SKM-1 (cell line): ENCODE data around the gene NFIC.
"Not testable (repeated sequence)": the region's sequence is repeated elsewhere in the genome, so short reads cannot be mapped to it uniquely, and the experiment has no call there.

Source experiments
- DNase-seq: peaks from one replicate; lab custom pipeline; 2025; ENCODE audit not compliant: unreplicated experiment; lab: John Stamatoyannopoulos, UW

Gene NFIC

DNA sequence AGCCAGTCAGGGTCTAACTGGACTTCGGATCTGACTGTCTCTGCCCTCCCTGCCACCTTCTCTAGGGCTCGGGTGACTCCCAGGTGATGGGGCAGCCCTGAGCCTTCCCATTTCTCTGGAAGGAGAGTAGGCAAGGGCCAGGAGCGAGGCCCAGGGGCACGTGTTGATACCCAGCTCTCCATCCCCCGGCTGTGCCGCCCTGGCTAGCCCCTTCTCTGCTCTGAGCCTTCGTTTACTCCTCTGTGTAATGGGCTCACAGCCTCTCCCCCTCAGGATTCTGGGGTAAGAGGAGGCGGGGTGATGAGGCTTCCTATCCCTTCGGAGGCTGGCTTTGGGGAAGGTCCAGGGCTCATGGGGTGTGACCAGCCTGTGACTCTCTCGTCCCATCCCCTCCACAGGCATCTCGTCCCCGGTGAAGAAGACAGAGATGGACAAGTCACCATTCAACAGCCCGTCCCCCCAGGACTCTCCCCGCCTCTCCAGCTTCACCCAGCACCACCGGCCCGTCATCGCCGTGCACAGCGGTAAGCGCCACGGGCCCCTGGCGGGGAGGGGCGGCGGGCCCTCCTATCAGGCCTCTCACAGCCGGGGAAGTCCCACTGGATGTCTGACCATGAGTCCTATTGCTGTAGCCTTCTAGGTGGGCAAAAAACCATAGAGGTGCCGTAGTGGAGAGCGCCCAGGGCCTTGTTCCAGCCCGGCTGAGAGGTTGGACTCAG lies 82.4 kb downstream of the NFIC start:
- no peak for DNase-seq

DNA sequence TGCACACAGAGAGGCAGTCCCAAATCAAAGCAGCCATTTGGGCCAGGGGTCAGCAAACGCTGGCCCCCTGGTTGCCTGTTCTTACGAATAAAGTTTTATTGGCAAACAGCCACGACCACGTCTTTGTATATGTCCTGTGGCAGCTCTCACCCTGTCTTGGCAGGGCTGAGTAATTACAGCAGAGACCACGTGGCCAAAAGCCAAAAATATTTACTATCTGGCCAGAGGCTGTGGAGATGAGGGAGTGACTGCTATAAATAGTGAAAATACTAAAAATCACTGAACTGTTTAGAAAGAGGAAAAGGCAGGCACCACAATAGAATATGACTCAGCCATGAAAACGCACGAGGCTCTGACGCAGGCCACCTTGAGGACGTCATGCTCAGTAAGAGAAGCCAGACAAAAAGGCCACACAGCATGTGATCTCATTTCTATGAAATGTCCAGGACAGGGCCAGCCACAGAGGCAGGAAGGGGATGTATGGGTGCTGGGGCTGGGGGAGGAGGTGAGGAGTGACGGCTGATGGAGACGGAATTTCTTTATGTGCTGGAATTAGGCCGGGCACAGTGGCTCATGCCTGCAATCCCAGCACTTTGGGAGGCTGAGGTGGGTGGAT lies 84.5 kb downstream of the NFIC start:
- DNase-seq, result no peak

DNA sequence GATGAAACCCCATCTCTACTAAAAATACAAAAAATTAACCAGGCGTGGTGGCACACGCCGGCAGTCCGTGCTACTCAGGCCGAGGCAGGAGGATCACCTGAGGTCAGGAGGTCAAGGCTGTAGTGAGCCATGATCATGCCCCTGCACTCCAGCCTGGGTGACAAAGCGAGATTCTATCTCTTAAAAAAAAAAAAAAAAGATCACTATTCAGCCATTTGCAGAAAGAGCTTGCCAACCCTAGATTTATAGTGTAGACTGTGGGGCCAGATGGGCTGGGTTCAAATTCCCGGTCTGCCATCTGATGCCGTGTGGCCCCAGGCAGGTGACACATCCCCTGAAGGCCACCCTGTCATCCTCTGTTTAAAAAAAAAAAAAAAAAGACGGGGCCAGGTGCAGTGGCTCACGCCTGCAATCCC lies 85.1 kb downstream of the NFIC start:
- no peak for DNase-seq

DNA sequence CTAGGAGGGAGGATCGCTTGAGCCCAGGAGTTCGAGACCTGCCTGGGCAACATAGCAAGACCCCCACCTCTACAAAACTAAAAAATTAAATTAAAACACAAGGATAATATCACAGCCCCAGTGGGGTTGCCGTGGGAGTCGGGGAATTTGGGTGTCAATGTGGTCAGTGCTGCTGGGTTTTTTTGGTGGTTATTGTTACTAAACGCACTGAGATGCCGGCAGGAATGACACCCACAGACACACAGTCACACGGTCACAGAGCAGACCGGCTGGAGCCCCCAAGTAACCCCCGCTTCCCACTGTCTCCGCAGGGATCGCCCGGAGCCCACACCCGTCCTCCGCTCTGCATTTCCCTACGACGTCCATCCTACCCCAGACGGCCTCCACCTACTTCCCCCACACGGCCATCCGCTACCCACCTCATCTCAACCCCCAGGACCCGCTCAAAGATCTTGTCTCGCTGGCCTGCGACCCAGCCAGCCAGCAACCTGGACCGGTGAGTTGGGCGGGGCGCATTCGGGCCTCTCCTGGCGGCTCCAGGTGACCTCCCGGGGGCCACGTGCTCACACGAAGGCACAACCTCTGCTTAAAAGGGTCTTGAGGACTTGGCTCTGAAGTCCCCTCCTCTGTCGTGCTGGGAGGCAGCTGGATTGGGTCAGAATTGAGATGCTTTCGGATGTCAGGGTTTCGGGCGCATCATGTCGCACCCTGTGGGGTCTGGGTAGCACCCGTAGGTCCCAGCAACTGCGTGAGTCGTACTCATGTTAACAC lies 86.0 kb downstream of the NFIC start:
- no peak for DNase-seq

DNA sequence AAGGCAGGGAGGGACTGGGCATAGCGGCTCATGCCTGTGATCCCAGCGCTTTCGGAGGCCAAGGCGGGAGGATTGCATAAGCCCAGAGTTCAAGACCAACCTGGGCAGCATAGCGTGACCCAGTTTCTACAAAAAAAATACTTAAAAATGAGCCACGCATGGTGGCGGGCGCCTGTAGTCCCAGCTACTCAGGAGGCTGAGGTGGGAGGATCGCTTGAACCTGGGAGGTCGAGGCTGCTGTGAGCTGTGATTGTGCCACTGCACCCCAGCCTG lies 86.5 kb downstream of the NFIC start:
- not testable (repeated sequence) for DNase-seq

DNA sequence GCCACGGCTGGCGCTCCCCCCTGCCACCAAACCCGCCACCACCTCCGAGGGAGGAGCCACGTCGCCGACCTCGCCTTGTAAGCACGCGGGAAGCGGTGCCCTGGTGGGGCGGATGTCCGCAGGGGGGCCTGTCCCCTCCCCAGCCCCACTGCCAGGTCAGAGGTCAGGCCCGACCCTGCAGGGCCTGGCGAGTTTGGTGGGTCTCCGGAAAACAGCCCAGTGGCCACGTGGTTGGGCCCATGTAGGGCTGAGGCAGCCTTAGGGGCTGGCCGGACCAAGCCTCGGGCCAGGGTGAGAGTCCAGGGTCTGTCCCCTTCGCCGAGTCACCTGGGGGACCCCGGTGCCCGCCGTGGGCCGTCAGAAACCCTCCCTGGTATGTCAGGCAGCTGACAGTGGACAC lies 87.5 kb downstream of the NFIC start:
- no peak for DNase-seq

DNA sequence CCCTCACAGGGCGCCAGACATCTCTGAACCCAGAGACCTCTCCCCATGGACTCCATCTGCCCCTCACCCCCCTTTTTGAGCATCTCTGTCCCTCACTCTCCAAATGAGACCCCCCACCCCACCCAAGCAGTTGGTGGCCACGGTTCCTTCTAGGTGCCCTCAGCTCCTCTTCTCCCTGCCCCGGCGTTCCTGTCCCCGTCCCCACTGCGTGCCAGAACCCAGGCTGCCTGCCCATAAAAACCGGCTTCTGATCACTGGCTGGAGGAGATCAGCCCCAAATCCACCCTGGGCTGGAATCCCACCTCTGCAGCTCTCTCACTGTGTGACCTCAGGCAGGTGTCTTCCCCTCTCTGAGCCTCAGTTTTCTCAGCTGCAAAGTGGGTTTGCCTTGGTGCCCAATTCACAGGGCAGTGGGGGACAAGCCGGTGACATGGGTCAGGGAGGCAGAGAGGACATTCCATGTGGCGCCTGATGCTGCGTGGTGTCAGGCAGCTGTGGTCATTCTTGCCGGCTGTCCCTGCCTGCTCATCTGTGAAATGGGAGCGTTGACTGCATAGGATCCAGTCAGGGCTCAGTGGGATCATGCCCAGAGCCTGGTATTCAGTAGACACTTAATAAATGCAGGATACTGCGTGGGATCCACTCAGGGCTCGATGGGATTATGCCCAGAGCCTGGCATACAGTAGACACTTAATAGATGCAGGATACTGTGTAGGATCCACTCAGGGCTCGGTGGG lies 88.4 kb downstream of the NFIC start:
- DNase-seq, result no peak

DNA sequence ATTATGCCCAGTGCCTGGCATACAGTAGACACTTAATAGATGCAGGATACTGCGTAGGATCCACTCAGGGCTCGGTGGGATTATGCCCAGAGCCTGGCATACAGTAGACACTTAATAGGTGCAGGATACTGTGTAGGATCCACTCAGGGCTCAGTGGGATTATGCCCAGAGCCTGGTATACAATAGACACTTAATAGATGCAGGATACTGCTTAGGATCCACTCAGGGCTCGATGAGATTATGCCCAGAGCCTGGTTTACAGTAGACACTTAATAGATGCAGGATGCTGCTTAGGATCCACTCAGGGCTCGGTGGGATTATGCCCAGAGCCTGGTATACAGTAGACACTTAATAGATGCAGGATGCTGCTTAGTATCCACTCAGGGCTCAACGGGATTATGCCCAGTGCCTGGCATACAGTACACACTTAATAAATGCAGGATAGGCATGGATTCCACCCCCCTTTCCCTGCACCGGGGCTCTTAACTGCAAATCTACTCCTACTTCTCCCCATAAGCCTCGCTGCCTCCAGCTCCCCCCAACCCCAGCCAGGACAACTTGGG lies 89.1 kb downstream of the NFIC start:
- no peak for DNase-seq

DNA sequence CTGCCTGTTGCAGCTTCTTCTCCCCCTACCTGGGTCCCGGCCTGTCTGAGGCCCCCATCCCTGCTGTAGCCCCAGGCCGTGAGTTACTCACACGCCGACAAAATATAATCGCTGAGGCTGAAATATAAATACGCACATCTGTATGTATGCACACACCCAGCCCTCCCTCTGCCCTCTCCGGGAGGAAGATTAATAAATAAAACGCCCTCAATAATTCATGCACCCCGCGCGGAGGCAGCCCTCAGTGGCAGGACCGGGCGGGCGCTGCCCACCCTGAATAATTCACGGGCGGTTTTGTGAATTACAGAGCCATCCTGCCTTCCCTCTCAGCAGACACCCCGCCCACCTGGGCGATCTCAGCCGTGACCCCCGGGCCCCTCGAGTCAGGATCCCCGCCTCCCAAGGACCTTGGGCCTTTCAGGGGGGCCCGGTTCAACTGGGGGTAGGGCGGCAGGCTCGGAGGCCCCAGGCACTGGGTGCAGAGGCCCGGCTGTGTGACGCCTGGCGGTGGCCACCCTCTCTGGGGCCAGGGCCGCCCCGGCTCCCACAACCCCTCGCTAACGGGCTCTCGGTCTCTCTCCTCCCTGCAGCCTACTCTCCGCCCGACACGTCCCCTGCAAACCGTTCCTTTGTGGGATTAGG lies 89.7 kb downstream of the NFIC start:
- no peak for DNase-seq

DNA sequence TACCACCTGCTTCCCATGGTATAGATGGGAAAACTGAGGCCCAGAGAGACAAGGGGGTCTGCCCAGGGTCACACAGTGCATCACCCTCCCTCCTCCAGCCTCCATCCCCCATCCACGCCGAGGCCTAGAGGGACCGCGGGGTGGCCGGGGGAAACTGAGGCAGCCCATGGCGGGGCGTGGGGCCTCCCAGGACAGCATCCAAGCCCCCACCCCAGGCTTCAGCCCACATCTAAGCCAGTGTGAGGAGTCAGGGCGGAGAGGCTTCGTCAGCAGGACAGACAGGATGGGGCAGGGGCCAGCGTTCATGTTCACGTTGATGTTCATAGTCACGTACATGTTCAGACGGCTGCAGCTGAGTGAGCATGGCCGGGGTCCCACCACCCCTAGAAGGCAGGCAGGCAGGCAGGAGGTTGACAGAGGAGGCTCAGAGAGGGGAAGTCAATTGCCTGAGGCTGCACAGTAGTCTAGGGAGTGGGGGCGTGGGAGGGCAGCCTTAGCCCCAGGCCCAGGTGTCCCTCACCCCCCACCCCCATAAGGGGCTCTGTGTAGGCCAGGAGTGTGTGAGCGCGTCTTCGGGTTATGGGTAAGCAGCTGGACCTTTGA lies 90.6 kb downstream of the NFIC start:
- DNase-seq, result no peak

DNA sequence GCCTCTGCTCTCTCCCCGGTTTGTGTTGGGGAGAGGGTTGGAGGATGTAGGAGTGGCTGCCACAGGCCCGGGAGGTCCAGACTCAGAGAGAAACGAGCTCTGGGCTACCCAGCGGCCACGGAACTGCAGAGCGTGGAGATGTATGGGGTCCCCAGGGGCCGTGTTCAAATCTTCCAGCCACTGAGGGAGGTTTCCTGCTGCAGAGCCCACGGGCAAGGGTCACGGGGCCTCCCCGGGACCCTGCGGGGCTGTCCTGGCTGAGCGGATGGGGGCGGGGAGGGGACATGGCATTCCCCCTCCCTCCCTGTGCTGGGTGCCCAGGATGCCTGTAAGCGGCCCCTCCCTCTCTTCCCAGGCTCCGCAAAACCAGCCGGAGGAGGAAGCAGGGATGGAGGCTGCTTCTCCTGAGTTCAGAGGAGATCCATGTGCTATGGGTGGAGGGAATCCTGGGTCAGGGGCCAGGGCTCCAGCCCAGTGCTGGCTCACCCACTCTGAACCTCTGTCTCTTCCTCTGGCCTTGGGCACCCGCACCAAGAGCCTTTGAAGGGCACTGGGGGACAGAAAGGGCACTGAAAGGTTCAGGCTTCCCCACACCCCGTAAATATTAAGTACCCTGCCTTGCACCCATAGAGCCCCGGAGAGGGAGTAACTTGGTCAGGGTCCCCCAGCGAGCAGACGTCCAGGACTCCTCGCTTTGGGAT lies 91.3 kb downstream of the NFIC start:
- no peak for DNase-seq

DNA sequence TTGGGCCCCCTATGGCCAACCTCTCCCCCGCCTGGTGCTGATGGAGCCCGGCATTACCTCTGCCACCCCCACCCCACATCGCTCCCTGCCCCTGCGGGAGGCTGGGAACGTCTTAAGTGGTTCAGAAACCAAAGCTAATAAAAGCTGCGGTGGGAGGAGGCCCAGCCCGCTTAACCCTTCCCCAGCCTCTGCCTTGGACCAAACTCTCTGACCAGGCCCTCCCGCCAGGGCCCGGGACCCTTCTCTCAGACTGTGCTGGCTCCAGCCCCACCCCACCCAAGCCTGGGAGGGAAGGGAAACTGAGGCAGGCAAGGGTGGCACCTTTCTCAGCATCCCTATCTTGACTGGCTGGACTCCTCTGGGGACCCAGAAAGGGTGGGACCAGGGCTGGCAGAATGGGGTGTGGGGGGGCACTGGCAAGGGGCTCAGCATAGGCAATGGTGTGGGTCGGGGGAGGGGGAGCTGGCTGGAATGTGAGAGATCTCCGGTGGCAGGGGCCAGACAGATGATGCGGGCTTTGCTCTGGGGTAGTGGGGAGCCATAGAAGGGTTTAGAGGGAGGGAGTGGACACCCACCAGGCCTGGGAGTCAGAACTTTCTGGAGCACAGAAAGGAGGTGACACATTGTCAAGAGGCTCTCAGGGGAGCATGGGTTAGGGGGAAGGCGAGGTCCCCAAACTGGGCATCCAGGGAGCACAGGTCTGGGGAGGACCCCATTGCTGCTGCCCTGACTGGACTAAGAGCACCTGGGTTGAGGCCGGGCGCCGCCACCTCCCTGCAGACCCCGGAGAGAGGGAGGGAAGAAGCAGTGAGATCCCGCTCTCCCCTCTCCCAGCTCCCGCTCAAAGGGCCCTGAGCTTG lies 92.1 kb downstream of the NFIC start:
- no peak for DNase-seq

DNA sequence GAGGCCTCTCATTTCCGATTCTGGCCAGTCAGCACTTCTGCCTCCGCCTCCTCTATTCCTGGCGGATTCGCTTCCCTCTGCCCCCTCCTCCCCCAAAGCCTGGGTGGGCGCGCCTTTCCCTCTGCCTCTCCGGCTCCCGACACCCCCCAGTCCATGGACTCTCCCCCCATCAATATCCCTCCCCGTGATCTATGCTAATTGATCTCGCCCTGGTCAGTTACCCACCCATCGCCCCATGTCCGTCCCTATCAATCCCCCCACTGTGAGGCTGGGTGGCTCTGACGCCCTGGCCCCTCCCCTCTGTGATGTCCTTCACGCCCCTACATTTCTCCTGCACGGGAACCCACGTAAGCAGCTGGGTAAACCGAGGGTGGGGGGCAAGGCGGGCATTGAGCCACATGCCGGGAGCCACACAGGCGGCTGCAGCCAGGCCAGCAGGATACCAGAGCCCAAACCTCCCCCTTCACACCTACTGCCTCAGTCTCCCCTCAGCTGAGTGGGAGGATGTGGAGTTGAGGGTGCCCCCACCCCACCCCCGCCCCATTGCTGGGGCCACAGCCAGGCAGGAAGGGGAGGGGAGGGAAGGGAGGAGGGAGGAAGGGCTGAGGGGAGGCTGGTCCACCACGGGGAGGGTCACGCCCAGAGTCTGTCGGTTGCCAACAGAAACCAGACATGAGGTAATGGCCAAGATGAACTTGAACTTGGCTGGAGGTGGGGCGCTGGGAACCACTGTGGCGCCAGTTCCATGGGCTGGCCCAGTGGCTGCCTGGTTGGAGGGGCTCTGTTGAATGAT lies 92.9 kb downstream of the NFIC start:
- no peak for DNase-seq

DNA sequence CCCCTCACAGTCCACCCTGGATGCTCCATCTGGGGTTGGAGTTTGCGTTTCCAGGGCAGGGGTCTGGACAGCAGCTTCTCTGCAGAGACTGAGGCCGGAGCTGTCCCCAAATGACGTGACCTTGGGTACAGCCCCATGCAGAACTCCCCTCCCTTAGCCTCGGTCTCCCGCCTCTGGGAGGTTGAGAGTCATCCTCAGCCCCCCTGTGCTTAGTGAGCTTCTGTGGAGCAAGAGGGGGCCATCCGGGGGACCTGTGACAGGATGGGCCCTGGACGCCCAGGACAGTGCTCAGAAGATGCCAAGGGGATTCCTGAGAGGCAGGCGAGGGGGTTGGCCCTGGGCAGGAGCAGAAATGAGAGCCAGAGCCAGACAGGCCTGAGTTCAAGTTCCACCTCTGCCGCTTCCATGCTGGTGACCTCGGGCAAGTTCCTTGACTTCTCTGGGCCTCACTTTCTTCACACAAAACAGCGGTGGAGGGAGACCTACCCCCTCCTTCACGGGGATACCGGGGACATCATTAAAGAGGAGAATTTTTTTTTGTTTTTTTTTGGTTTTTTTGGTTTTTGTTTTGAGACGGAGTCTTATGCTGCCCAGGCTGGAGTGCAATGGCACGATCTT lies 93.7 kb downstream of the NFIC start:
- DNase-seq, result no peak

DNA sequence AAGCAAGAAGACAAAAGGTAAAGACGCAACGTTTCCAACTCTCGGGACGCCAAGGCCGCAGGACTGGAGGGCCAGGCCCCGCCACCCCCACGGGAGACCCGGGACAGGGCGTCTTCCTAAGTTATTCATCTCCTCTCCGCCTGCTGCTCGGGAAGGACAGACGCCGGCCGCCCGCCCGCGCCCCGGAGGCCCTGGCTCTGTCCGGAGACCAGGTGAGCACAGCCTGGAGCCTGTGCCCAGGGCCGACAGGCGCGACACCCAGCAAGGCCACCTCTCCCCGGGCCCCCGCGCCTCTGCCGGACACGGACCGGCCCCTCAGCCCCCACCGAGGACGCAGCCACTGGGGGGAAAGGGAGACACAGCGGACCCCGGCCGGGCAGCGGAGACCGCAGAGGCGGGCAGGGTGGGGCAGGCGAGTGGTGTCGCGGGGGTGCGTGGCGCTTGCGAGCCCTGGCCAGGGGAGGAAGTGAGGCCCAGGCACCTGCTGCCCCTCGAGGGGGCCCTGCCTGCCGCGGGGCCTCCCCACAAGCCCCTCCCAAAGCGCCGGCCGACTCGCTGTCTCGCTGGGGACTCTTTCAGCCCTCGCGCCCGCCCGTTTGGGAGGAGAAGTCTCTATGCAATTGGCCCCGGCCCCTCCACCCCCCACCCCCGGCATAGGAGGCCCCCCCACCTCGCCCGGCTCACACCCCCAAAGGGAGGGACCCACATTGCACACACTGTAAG lies 96.8 kb downstream of the NFIC start:
- DNase-seq, result no peak

DNA sequence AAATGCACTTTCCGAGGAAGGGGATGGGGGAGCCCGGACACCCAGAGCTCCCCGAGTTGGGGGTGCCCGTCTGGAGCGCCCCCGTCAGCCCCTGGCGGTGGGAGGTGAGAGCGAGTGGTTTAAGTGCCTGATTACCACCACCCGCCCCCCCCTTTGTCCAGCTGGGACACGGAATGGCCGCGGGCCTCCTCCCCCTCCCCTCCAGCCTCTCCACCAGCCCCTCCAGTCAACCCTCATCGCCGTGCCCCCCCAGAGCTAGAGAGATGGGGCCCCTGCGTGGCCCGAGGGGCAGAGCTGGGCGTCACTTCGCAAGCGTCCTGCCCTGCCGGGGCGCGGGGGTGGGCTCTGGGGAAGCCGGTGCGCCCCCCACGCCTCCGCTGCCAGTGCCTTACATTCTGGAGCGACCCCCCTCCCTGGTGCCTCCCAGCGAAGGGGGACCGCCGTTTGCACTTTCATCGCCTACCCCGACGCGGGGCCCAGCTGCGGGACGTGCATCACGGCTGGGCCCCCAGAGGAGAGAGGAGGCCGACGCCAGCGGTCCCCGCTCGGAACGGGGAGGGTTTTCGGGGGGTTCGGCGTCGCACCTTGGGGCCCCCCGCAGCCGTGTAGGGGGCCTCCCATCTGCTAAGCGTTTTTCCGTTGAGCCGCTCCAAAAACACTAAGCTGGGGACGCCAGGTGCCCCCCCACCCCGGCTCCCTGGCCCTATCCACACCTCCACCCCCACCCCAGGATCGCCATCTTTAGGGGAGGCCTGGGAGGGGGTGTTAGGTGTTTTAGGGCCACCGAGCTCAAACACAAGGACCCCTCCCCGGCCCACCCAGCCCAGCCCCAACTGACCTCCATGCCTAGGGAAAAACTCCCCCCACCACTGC lies 97.6 kb downstream of the NFIC start:
- no peak for DNase-seq
